SU-DHL-6 (cell line): Measurements from ENCODE around the gene ATAD3C.

Experiments used
- H2AFZ ChIP-seq: fragments of 200-600 bp; sonication (generic); 2 replicates; pipeline ENCODE4 v1.6.1; 2014; ENCODE audit warnings: low read depth, mild to moderate bottlenecking, moderate library complexity, mixed read lengths, antibody characterized with exemption, low read length; ENCODE audit not compliant: severe bottlenecking
- H3F3A ChIP-seq: fragments of 200-600 bp; shearing (Covaris generic); 2 replicates; pipeline ENCODE4 v1.6.0; 2016; ENCODE audit warnings: antibody characterized with exemption, mild to moderate bottlenecking; ENCODE audit not compliant: insufficient read depth
- H3K27ac ChIP-seq: fragments of 200-600 bp; sonication (generic); 2 replicates; pipeline ENCODE4 v1.5.1; 2016; ENCODE audit warnings: low read depth, mild to moderate bottlenecking, low read length, moderate library complexity, mixed read lengths
- H3K27me3 ChIP-seq: fragments of 200-600 bp; sonication (generic), shearing (Covaris generic); 2 replicates; pipeline ENCODE4 v1.6.0; 2014; ENCODE audit warnings: mild to moderate bottlenecking, low read length
- H3K36me3 ChIP-seq: fragments of 200-600 bp; sonication (generic); 2 replicates; pipeline ENCODE4 v1.6.1; 2014; ENCODE audit warnings: mild to moderate bottlenecking, low read length, mixed read lengths
- H3K4me2 ChIP-seq: fragments of 300-600, 200-600 bp; shearing (Covaris generic), sonication (generic); 2 replicates; pipeline ENCODE4 v1.6.0; 2014; ENCODE audit warnings: low read length, low read depth, mild to moderate bottlenecking; ENCODE audit not compliant: poor library complexity, severe bottlenecking
- H3K4me3 ChIP-seq: fragments of 200-600 bp; sonication (generic); 2 replicates; pipeline ENCODE4 v1.5.1; 2014; ENCODE audit warnings: antibody characterized with exemption, low read length, mild to moderate bottlenecking, mixed read lengths; ENCODE audit not compliant: insufficient read depth, poor library complexity, severe bottlenecking
- H3K79me2 ChIP-seq: fragments of 200-600 bp; sonication (generic); 2 replicates; pipeline ENCODE4 v1.6.1; 2014; ENCODE audit warnings: mild to moderate bottlenecking, low read length, moderate library complexity; ENCODE audit not compliant: insufficient read depth
- H3K9ac ChIP-seq: fragments of 200-600 bp; sonication (generic); 2 replicates; pipeline ENCODE4 v1.7.0; 2014; ENCODE audit warnings: mild to moderate bottlenecking, low read length
- H3K9me2 ChIP-seq: fragments of 200-600 bp; sonication (generic); replicated peaks from 2 replicates; pipeline ENCODE4 v1.6.1; 2014; ENCODE audit warnings: low read length; ENCODE audit not compliant: insufficient read depth
- H3K9me3 ChIP-seq: fragments of 200-600 bp; sonication (generic); 2 replicates; pipeline ENCODE4 v1.6.1; 2014; ENCODE audit warnings: low read length, mixed read lengths; ENCODE audit not compliant: insufficient read depth
- H4K20me1 ChIP-seq: fragments of 200-600 bp; sonication (generic); 2 replicates; pipeline ENCODE4 v1.6.1; 2014; ENCODE audit warnings: low read depth, mild to moderate bottlenecking, antibody characterized with exemption, low read length, moderate library complexity, mixed read lengths
- CTCF ChIP-seq: fragments of 200-600 bp; sonication (generic); IDR thresholded peaks from one replicate; pipeline ENCODE4 v1.5.1; 2017; ENCODE audit warnings: antibody characterized with exemption, mild to moderate bottlenecking, low read length, moderate library complexity; ENCODE audit not compliant: insufficient read depth, poor library complexity, severe bottlenecking
- EZH2phosphoT487 ChIP-seq: fragments of 200-600 bp; sonication (generic), shearing (Covaris generic); conservative IDR thresholded peaks from 2 replicates; pipeline ENCODE4 v1.6.1; 2018; ENCODE audit warnings: mild to moderate bottlenecking, antibody characterized with exemption, low read length, moderate library complexity, mixed read lengths

The ATAD3C gene

GRCh38 chr1:1449099-1449739 is at the start of gene ATAD3C:
ATAD3C (plus strand) TSS chr1:1449689; CDS start chr1:1450684, 995 bp downstream.
- Histone ChIP-seq H3F3A (no peaks in the 10 kb centered on the region), H4K20me1 (no peaks in the 10 kb centered on the region), H2AFZ (no peak within 1 kb of the TSS), H3K27me3 (no peaks in the 10 kb centered on the region), H3K27ac (no peak within 1 kb of the TSS), H3K4me3 (no peak within 1 kb of the TSS), H3K9ac (no peak within 1 kb of the TSS), H3K4me2 (no peak within 1 kb of the TSS), H3K36me3 (no peaks in the 10 kb centered on the region), H3K9me3 (no peaks in the 10 kb centered on the region), H3K9me2 (no peaks in the 10 kb centered on the region), H3K79me2 (no peaks in the 10 kb centered on the region)
- TF ChIP-seq EZH2phosphoT487 (no peak), CTCF (no peak)

- no peaks in the 10 kb centered on the region for H3K27me3 ChIP-seq
- peak overlapping the region; percentile 81 for H3K4me2 ChIP-seq
- H2AFZ ChIP-seq, result no peak overlapping the region
- peaks cover 19% of the 10 kb centered on the region; the same call in 1 of the 2 replicates for H3F3A ChIP-seq
- TF ChIP-seq CTCF (no peak), EZH2phosphoT487 (no peak)
- peaks cover 14% of the 10 kb centered on the region for H3K36me3 ChIP-seq
- peak overlapping the region; percentile 63 for H3K27ac ChIP-seq
- peak overlapping the region; percentile 96 for H3K9ac ChIP-seq
- no peaks in the 10 kb centered on the region for H3K9me2 ChIP-seq
- peak overlapping the region; percentile 93 for H3K4me3 ChIP-seq
- H4K20me1 ChIP-seq, result no peaks in the 10 kb centered on the region; the same call in 1 of the 2 replicates
- H3K9me3 ChIP-seq, result no peaks in the 10 kb centered on the region
- peaks cover 53% of the 10 kb centered on the region for H3K79me2 ChIP-seq
These were observed 49.5 kb upstream of the ATAD3C start for GRCh38 chr1:1399872-1400575.

- peaks cover 19% of the 10 kb centered on the region; the same call in 1 of the 2 replicates for H3F3A ChIP-seq
- TF ChIP-seq CTCF (no peak), EZH2phosphoT487 (no peak)
- H2AFZ ChIP-seq, result no peak overlapping the region
- H3K36me3 ChIP-seq, result peaks cover 14% of the 10 kb centered on the region; the same call in 1 of the 2 replicates
- peaks cover 54% of the 10 kb centered on the region for H3K79me2 ChIP-seq
- H3K27ac ChIP-seq, result no peak overlapping the region
- no peaks in the 10 kb centered on the region for H3K9me2 ChIP-seq
- H3K9ac ChIP-seq, result peak overlapping the region; percentile 96
- H4K20me1 ChIP-seq, result no peaks in the 10 kb centered on the region; the same call in 1 of the 2 replicates
- H3K27me3 ChIP-seq, result no peaks in the 10 kb centered on the region
- H3K9me3 ChIP-seq, result no peaks in the 10 kb centered on the region
- H3K4me3 ChIP-seq, result peak overlapping the region; percentile 93
- H3K4me2 ChIP-seq, result peak overlapping the region; percentile 81
These were observed 48.7 kb upstream of the ATAD3C start for GRCh38 chr1:1400576-1401456.
